IMR-90 (cell line): Measurements from ENCODE around the gene ATG2A. TPM values are rescaled to one million over a fixed set of nuclear protein-coding genes. Genes with fewer than 3 reads are reported as not detected.

Source experiments
- ATAC-seq: fragments of 200-7000 bp; cut with Tn5 transposase; 2 replicates; pipeline ENCODE4 v1.9.1; 2020; ENCODE audit warnings: low read depth, mild to moderate bottlenecking, moderate library complexity
- BruUV-seq: library from RNA; stranded (reverse); fragments of 400-500 nt; replicated peaks from 2 replicates; lab custom pipeline; 2021; lab: Mats Ljungman, UMichigan
- CTCF ChIA-PET: fragments of 300-600 bp; formaldehyde crosslinking; extraction: SDS; loops from one replicate; lab custom pipeline; 2021; ENCODE audit warnings: antibody characterized with exemption; lab: Yijun Ruan, JAX
- POLR2A ChIA-PET: fragments of 300-600 bp; sonication (Branson Sonifier 250); formaldehyde crosslinking; loops from one replicate; lab custom pipeline; 2022; ENCODE audit warnings: antibody characterized with exemption; ENCODE audit not compliant: unreplicated experiment; lab: Charles Lee
- DNase-seq: peaks from one replicate; pipeline ENCODE4 v3.0.0; 2013
- H2AFZ ChIP-seq: replicated peaks from 2 replicates; pipeline ENCODE3; 2013; ENCODE audit warnings: low read length, mild to moderate bottlenecking; ENCODE audit not compliant: poor library complexity
- H2AK5ac ChIP-seq: 2 replicates; pipeline ENCODE4 v1.6.1; 2013; ENCODE audit warnings: low read depth, low read length, inconsistent platforms
- H2AK9ac ChIP-seq: replicated peaks from 2 replicates; pipeline ENCODE3; 2013; ENCODE audit warnings: mild to moderate bottlenecking, low read depth, low read length, moderate library complexity; ENCODE audit not compliant: poor library complexity
- H2BK120ac ChIP-seq: 2 replicates; pipeline ENCODE4 v1.6.1; 2013; ENCODE audit warnings: low read depth, low read length, inconsistent platforms
- H2BK15ac ChIP-seq: 3 replicates; pipeline ENCODE4 v1.6.1; 2013; ENCODE audit warnings: low read depth, low read length, inconsistent platforms
- H2BK20ac ChIP-seq: 2 replicates; pipeline ENCODE4 v1.6.1; 2013; ENCODE audit warnings: low read depth, mild to moderate bottlenecking, inconsistent platforms, low read length, moderate library complexity
- H2BK5ac ChIP-seq: 2 replicates; pipeline ENCODE4 v1.6.1; 2013; ENCODE audit warnings: mild to moderate bottlenecking, low read depth, low read length, inconsistent platforms; ENCODE audit not compliant: poor library complexity, severe bottlenecking
- H3K14ac ChIP-seq: replicated peaks from 2 replicates; pipeline ENCODE4 v1.6.1; 2013; ENCODE audit warnings: low read depth, low read length, inconsistent platforms
- H3K18ac ChIP-seq: 2 replicates; pipeline ENCODE4 v1.6.1; 2013; ENCODE audit warnings: low read depth, low read length, control low read depth
- H3K23ac ChIP-seq: 2 replicates; pipeline ENCODE4 v1.6.1; 2013; ENCODE audit warnings: low read depth, low read length, inconsistent platforms
- H3K27ac ChIP-seq: 2 replicates; pipeline ENCODE4 v1.5.1; 2013; ENCODE audit warnings: mild to moderate bottlenecking, control low read depth, low read length; ENCODE audit not compliant: insufficient read depth
- H3K27me3 ChIP-seq: 2 replicates; pipeline ENCODE4 v1.6.1; 2013; ENCODE audit warnings: low read length; ENCODE audit not compliant: control insufficient read depth, insufficient read depth
- H3K36me3 ChIP-seq: 2 replicates; pipeline ENCODE4 v1.6.1; 2013; ENCODE audit warnings: low read length, mixed read lengths; ENCODE audit not compliant: control insufficient read depth, insufficient read depth
- H3K4ac ChIP-seq: 2 replicates; pipeline ENCODE4 v1.6.1; 2013; ENCODE audit warnings: low read depth, low read length, inconsistent platforms
- H3K4me1 ChIP-seq: 2 replicates; pipeline ENCODE4 v1.6.1; 2013; ENCODE audit warnings: low read length, mixed read lengths; ENCODE audit not compliant: control insufficient read depth, insufficient read depth
- H3K4me2 ChIP-seq: 2 replicates; pipeline ENCODE4 v1.6.1; 2013; ENCODE audit warnings: low read depth, mild to moderate bottlenecking, control low read depth, low read length, moderate library complexity
- H3K4me3 ChIP-seq: 2 replicates; pipeline ENCODE4 v1.5.1; 2013; ENCODE audit warnings: low read depth, mild to moderate bottlenecking, control low read depth, low read length, moderate library complexity; ENCODE audit not compliant: insufficient read depth
- H3K56ac ChIP-seq: 2 replicates; pipeline ENCODE4 v1.6.1; 2013; ENCODE audit warnings: low read length, inconsistent platforms; ENCODE audit not compliant: insufficient read depth; ENCODE audit errors: extremely low read depth
- H3K79me1 ChIP-seq, 2 experiments: 2 replicates each; pipeline ENCODE4 v1.6.1; 2013; ENCODE audit warnings: low read length in 2 of 2, inconsistent platforms in 1 of 2, low read depth in 1 of 2
- H3K9ac ChIP-seq: 2 replicates; pipeline ENCODE4 v1.6.1; 2013; ENCODE audit warnings: low read depth, low read length, control low read depth
- H3K9me1 ChIP-seq: 2 replicates; pipeline ENCODE4 v1.6.1; 2013; ENCODE audit warnings: low read length, inconsistent platforms; ENCODE audit not compliant: insufficient read depth
- H3K9me3 ChIP-seq: 2 replicates; pipeline ENCODE4 v1.6.1; 2013; ENCODE audit warnings: low read length; ENCODE audit not compliant: control insufficient read depth, insufficient read depth
- H4K20me1 ChIP-seq: 2 replicates; pipeline ENCODE4 v1.6.1; 2013; ENCODE audit warnings: low read length, inconsistent platforms; ENCODE audit not compliant: insufficient read depth
- H4K5ac ChIP-seq: 2 replicates; pipeline ENCODE4 v1.6.1; 2013; ENCODE audit warnings: mild to moderate bottlenecking, low read depth, low read length, control low read depth
- H4K8ac ChIP-seq, 2 experiments: 2 replicates each; pipeline ENCODE4 v1.6.1; 2013; ENCODE audit warnings: low read depth in 2 of 2, low read length in 2 of 2, control low read depth in 1 of 2, inconsistent platforms in 1 of 2
- H4K91ac ChIP-seq: 2 replicates; pipeline ENCODE4 v1.6.1; 2013; ENCODE audit warnings: low read depth, low read length, inconsistent platforms; ENCODE audit not compliant: insufficient read depth
- CEBPB ChIP-seq: IDR thresholded peaks from 2 replicates; pipeline ENCODE4 v1.6.1; 2012; ENCODE audit warnings: low read depth, low read length, improper control_type of control experiment
- CHD1 ChIP-seq: IDR thresholded peaks from 2 replicates; pipeline ENCODE4 v1.6.1; 2012; ENCODE audit warnings: low read depth, low read length, improper control_type of control experiment
- CTCF ChIP-seq: conservative IDR thresholded peaks from 2 replicates; pipeline ENCODE4 v1.5.1; 2012; ENCODE audit warnings: mild to moderate bottlenecking, low read depth, low read length, improper control_type of control experiment
- FOS ChIP-seq: fragments of 150-350 bp; IDR thresholded peaks from 2 replicates; pipeline ENCODE4 v1.6.1; 2016; ENCODE audit warnings: low read depth, low read length
- MAFK ChIP-seq: IDR thresholded peaks from 2 replicates; pipeline ENCODE4 v1.6.1; 2012; ENCODE audit warnings: low read depth, low read length, improper control_type of control experiment
- MAZ ChIP-seq: IDR thresholded peaks from 2 replicates; pipeline ENCODE4 v1.6.1; 2012; ENCODE audit warnings: low read depth, mild to moderate bottlenecking, low read length, improper control_type of control experiment, moderate library complexity, borderline replicate concordance
- MXI1 ChIP-seq: IDR thresholded peaks from 2 replicates; pipeline ENCODE4 v1.6.1; 2012; ENCODE audit warnings: low read depth, mild to moderate bottlenecking, low read length, moderate library complexity, borderline replicate concordance
- NFE2L2 ChIP-seq: fragments of 150-350 bp; IDR thresholded peaks from 2 replicates; pipeline ENCODE4 v1.6.1; 2016; ENCODE audit warnings: low read depth, mild to moderate bottlenecking, low read length
- RAD21 ChIP-seq: IDR thresholded peaks from 2 replicates; pipeline ENCODE4 v1.6.1; 2012; ENCODE audit warnings: low read length, improper control_type of control experiment
- RCOR1 ChIP-seq: IDR thresholded peaks from 2 replicates; pipeline ENCODE4 v1.6.1; 2012; ENCODE audit warnings: mild to moderate bottlenecking, low read length, improper control_type of control experiment; ENCODE audit not compliant: insufficient replicate concordance
- RFX5 ChIP-seq: IDR thresholded peaks from 2 replicates; pipeline ENCODE4 v1.8.0; 2012; ENCODE audit warnings: low read depth, mild to moderate bottlenecking, low read length, moderate library complexity
- SMC3 ChIP-seq: fragments of 150-350 bp; IDR thresholded peaks from 2 replicates; pipeline ENCODE4 v1.6.1; 2016; ENCODE audit warnings: low read depth, mild to moderate bottlenecking, antibody characterized with exemption, low read length, moderate library complexity
- USF2 ChIP-seq: fragments of 150-350 bp; IDR thresholded peaks from 2 replicates; pipeline ENCODE4 v1.6.1; 2017; ENCODE audit warnings: mild to moderate bottlenecking, antibody characterized with exemption, low read length, low read depth
- WGBS, 2 experiments: methylation state at CpG; one replicate each; pipeline versions ENCODE4 v1.1.5 to v1.1.7; 2013; ENCODE audit warnings: missing lambda C conversion rate in 2 of 2; ENCODE audit not compliant: insufficient read length in 1 of 2; ENCODE audit errors: extremely low coverage in 2 of 2; 5-methylcytosine and 5-hydroxymethylcytosine counted together
- dilution Hi-C: fragments of 300-500 bp; cut with HindIII; formaldehyde crosslinking; loops from one replicate; pipeline ENCODE4 v1.14.3; 2018; ENCODE audit warnings: low sequenced_read_pairs; ENCODE audit not compliant: unreplicated experiment
- in situ Hi-C: fragments of 300-500 bp; cut with MboI; formaldehyde crosslinking; loops from 3 replicates; pipeline ENCODE4 v1.14.3; 2019; ENCODE audit warnings: low sequenced_read_pairs, inconsistent platforms, mixed read lengths
- intact Hi-C: fragments of 100-400 bp; cut with micrococcal nuclease; formaldehyde crosslinking; loops from 2 replicates; pipeline ENCODE4 v1.10.0; 2022
- polyA plus RNA-seq, 3 experiments: library from polyadenylated mRNA; depleted of rRNA; stranded (reverse); fragments of >200 nt; gene quantifications; 2 replicates each; pipeline ENCODE4 v1.2.3, GENCODE V29; 2012; ENCODE audit warnings: low replicate concordance in 1 of 3
- total RNA-seq: library from RNA; depleted of rRNA; stranded (reverse); fragments of >200 nt; gene quantifications from 2 replicates; pipeline ENCODE4 v1.2.3, GENCODE V29; 2012

ATG2A gene
- total and polyA plus RNA-seq, 2 of the 4 experiments (the other 2 are of a cell fraction), result 3.2 to 10.5 TPM

GRCh38 chr11:64936539-64936938, 19.5 kb upstream of the ATG2A start:
- Histone ChIP-seq H2BK120ac (no peak overlapping the region), H3K23ac (no peak overlapping the region), H4K20me1 (0 out of 2 replicates have a peak, but pooled peaks cover 2% of the 10 kb centered on the region), H3K9me1 (no peaks in the 10 kb centered on the region), H2BK15ac (no peak overlapping the region), H4K5ac (no peak overlapping the region), H3K4me3 (no peak overlapping the region), H4K91ac (no peak overlapping the region), H3K27ac (no peak overlapping the region), H3K9me3 (no peaks in the 10 kb centered on the region), H3K18ac (no peak overlapping the region), H3K14ac (no peak overlapping the region), H4K8ac (no peak overlapping the region), H3K56ac (no peak overlapping the region), H3K79me1 (no peaks in the 10 kb centered on the region), H3K4ac (no peak overlapping the region), H3K4me2 (no peak overlapping the region), H3K4me1 (no peaks in the 10 kb centered on the region), H2BK5ac (no peak overlapping the region), H2AK5ac (no peak overlapping the region), H3K36me3 (peaks cover 26% of the 10 kb centered on the region), H2AK9ac (no peak overlapping the region), H3K27me3 (peaks cover 10% of the 10 kb centered on the region), H2AFZ (no peak overlapping the region), H3K9ac (no peak overlapping the region), H2BK20ac (no peak overlapping the region)
- POLR2A ChIA-PET, result no interaction called here
- ATAC-seq, result no peak
- CTCF ChIA-PET, result interaction anchor here (1.6 kb wide), 1 partner anchor 11 kb away, joined by 4 read pairs; no protein-coding TSS in a partner anchor
- DNase-seq, result no peak
- 61% methylated on average over 4 of the region's 4 CpGs; no CpG with 5 or more reads in 1 of the 2 experiments for whole genome bisulfite sequencing, 2 experiments
- intact Hi-C loops, result loop anchor here (5.0 kb wide), 1 partner anchor 224 kb away; no protein-coding TSS in a partner anchor
- TF ChIP-seq FOS (no peak), USF2 (no peak), MAFK (no peak), CTCF (no peak), SMC3 (no peak), NFE2L2 (no peak), MAZ (no peak), MXI1 (no peak), CHD1 (no peak), RCOR1 (no peak), RFX5 (no peak), RAD21 (no peak), CEBPB (no peak)
- BruUV-seq, result no TSS peak
- in situ Hi-C loops, result no loop called here
- dilution Hi-C loops, result no loop called here
